HG02943 (cell line): ENCODE results near the gene DLGAP1.

Experiments used
- ATAC-seq: cut with Tn5 transposase; IDR thresholded peaks from one replicate; pipeline ENCODE4 v1.9.1; 2021; ENCODE audit warnings: mild to moderate bottlenecking, low read depth, moderate library complexity; ENCODE audit not compliant: unreplicated experiment

DLGAP1 gene

GRCh38 chr18:4020026-4020425 is 435.1 kb downstream of the DLGAP1 start:
- no peak for ATAC-seq

GRCh38 chr18:4017480-4017879 is 437.6 kb downstream of the DLGAP1 start:
- ATAC-seq, result peak; percentile 80

- no peak for ATAC-seq
Observed at GRCh38 chr18:4016391-4017049, 438.6 kb downstream of the DLGAP1 start.

- ATAC-seq, result no peak
Observed at GRCh38 chr18:4007846-4008245, 447.3 kb downstream of the DLGAP1 start.

- ATAC-seq, result no peak
Observed at GRCh38 chr18:4004183-4004829, 450.8 kb downstream of the DLGAP1 start.

GRCh38 chr18:3998698-3999333 is 456.3 kb downstream of the DLGAP1 start:
- no peak for ATAC-seq

- ATAC-seq, result no peak
Observed at GRCh38 chr18:3995476-3996102, 459.5 kb downstream of the DLGAP1 start.

- ATAC-seq, result no peak
Observed at GRCh38 chr18:3993941-3994687, 461.0 kb downstream of the DLGAP1 start.

- ATAC-seq, result no peak
Observed at GRCh38 chr18:3985664-3986063, 469.4 kb downstream of the DLGAP1 start.

GRCh38 chr18:3985020-3985419 is 470.1 kb downstream of the DLGAP1 start:
- ATAC-seq, result no peak

GRCh38 chr18:3984163-3984757 is 470.8 kb downstream of the DLGAP1 start:
- ATAC-seq, result no peak

GRCh38 chr18:3983351-3983969 is 471.6 kb downstream of the DLGAP1 start:
- no peak for ATAC-seq

GRCh38 chr18:3982541-3982940 is 472.6 kb downstream of the DLGAP1 start:
- no peak for ATAC-seq

GRCh38 chr18:3979024-3979423 is 476.1 kb downstream of the DLGAP1 start:
- no peak for ATAC-seq

GRCh38 chr18:3973191-3973850 is 481.8 kb downstream of the DLGAP1 start:
- no peak for ATAC-seq

GRCh38 chr18:3972291-3972930 is 482.7 kb downstream of the DLGAP1 start:
- no peak for ATAC-seq

GRCh38 chr18:3970929-3971328 is 484.2 kb downstream of the DLGAP1 start:
- no peak for ATAC-seq

- ATAC-seq, result no peak
Observed at GRCh38 chr18:3967359-3968180, 487.5 kb downstream of the DLGAP1 start.
